GM12878 (cell line): ENCODE results near the gene TSSK2. TPM values are rescaled to one million over a fixed set of nuclear protein-coding genes. Genes with fewer than 3 reads are reported as not detected.
A peak's percentile ranks its signal among the peaks of the same experiment; 100 is the strongest.

Experiments
- ATAC-seq: fragments of 200-7000 bp; cut with Tn5 transposase; 3 replicates; pipeline ENCODE4 v1.9.1; 2020; ENCODE audit warnings: mild to moderate bottlenecking, moderate library complexity
- BruUV-seq: library from RNA; stranded (reverse); fragments of 400-500 nt; replicated peaks from 2 replicates; lab custom pipeline; 2021; lab: Mats Ljungman, UMichigan
- CTCF ChIA-PET: fragments of 300-600 bp; sonication (Branson Sonifier 250); formaldehyde crosslinking; extraction: SDS; loops from one replicate; lab custom pipeline; 2021; ENCODE audit warnings: inconsistent platforms; lab: Yijun Ruan, JAX
- POLR2A ChIA-PET: fragments of 350-600 bp; formaldehyde crosslinking; extraction: SDS; loops from one replicate; lab custom pipeline; 2021; ENCODE audit warnings: inconsistent platforms; lab: Charles Lee
- RAD21 ChIA-PET: fragments of 300-600 bp; sonication (Branson Sonifier 250); formaldehyde crosslinking; loops from one replicate; lab custom pipeline; 2023; ENCODE audit warnings: antibody characterized with exemption; ENCODE audit not compliant: unreplicated experiment; lab: Charles Lee
- SMC1A ChIA-PET: fragments of 300-600 bp; sonication (Branson Sonifier 250); formaldehyde crosslinking; loops from one replicate; lab custom pipeline; 2023; ENCODE audit not compliant: unreplicated experiment, uncharacterized antibody; lab: Charles Lee
- DNase-seq: peaks from one replicate; pipeline ENCODE4 v3.0.0-alpha.2; 2011; ENCODE audit warnings: low read depth, low spot score
- FAIRE-seq: peaks from 3 replicates; lab custom pipeline; 2011; peaks lifted over from hg19 to GRCh38; lab: Jason Lieb, UNC
- H2AFZ ChIP-seq: 2 replicates; pipeline ENCODE4 v1.6.0; 2011; ENCODE audit warnings: low read depth, low read length, control low read depth; ENCODE audit not compliant: control insufficient read depth
- H3K27ac ChIP-seq: 2 replicates; pipeline ENCODE4 v1.5.1; 2011; ENCODE audit warnings: control low read depth; ENCODE audit not compliant: control insufficient read depth, insufficient read depth
- H3K27me3 ChIP-seq, 2 experiments: replicated peaks in 1 of 2; 2 replicates each; pipeline versions ENCODE4 v1.6.0 to v1.6.1; 2011; ENCODE audit warnings: low read length in 1 of 2; ENCODE audit not compliant: control insufficient read depth in 2 of 2, insufficient read depth in 2 of 2
- H3K36me3 ChIP-seq, 2 experiments: 2 replicates each; pipeline ENCODE4 v1.5.1; 2011; ENCODE audit warnings: low read length in 1 of 2; ENCODE audit not compliant: control insufficient read depth in 2 of 2, insufficient read depth in 2 of 2
- H3K4me1 ChIP-seq: 2 replicates; pipeline ENCODE4 v1.6.1; 2011; ENCODE audit warnings: mild to moderate bottlenecking, low read length, moderate library complexity, mixed read lengths; ENCODE audit not compliant: control insufficient read depth, insufficient read depth
- H3K4me2 ChIP-seq: 2 replicates; pipeline ENCODE4 v1.6.0; 2011; ENCODE audit warnings: control low read depth; ENCODE audit not compliant: control insufficient read depth, insufficient read depth
- H3K4me3 ChIP-seq: fragments of 200-600 bp; sonication (generic); 2 replicates; pipeline ENCODE4 v1.5.1; 2016
- H3K79me2 ChIP-seq: 2 replicates; pipeline ENCODE4 v1.6.0; 2011; ENCODE audit warnings: low read length; ENCODE audit not compliant: control insufficient read depth, insufficient read depth
- H3K9ac ChIP-seq: 2 replicates; pipeline ENCODE4 v1.8.0; 2011; ENCODE audit warnings: low read length, control low read depth, mixed read lengths; ENCODE audit not compliant: control insufficient read depth, insufficient read depth
- H3K9me3 ChIP-seq: replicated peaks from 3 replicates; pipeline ENCODE4 v1.5.1; 2011; ENCODE audit warnings: mild to moderate bottlenecking, low read length; ENCODE audit not compliant: control insufficient read depth, insufficient read depth
- H4K20me1 ChIP-seq: 2 replicates; pipeline ENCODE4 v1.6.0; 2011; ENCODE audit not compliant: control insufficient read depth, insufficient read depth
- BACH1 ChIP-seq: fragments of 450-650 bp; IDR thresholded peaks from 2 replicates; pipeline ENCODE4 v1.6.1; 2017; ENCODE audit warnings: mild to moderate bottlenecking, borderline replicate concordance
- CREM ChIP-seq: IDR thresholded peaks from 2 replicates; pipeline ENCODE4 v1.6.1; 2014; ENCODE audit warnings: antibody characterized with exemption, low read depth
- RAD21 ChIP-seq: IDR thresholded peaks from 2 replicates; pipeline ENCODE4 v1.6.1; 2011; ENCODE audit warnings: mild to moderate bottlenecking, low read depth, low read length, moderate library complexity; ENCODE audit not compliant: insufficient read depth
- STAT3 ChIP-seq: IDR thresholded peaks from 2 replicates; pipeline ENCODE4 v1.6.1; 2011; ENCODE audit warnings: low read depth, low read length, improper control_type of control experiment
- WGBS: methylation state at CpG from one replicate; pipeline ENCODE4 v1.1.6; 2016; ENCODE audit warnings: low lambda C conversion rate; ENCODE audit not compliant: insufficient replicate concordance, insufficient coverage; ENCODE audit errors: missing lambda C conversion rate; 5-methylcytosine and 5-hydroxymethylcytosine counted together
- in situ Hi-C: fragments of 300-500 bp; cut with MboI; formaldehyde crosslinking; loops from 9 replicates; pipeline ENCODE4 v1.14.3; 2018; ENCODE audit warnings: mixed read lengths
- intact Hi-C: fragments of 100-400 bp; cut with micrococcal nuclease; formaldehyde crosslinking; loops from one replicate; pipeline ENCODE4 v1.14.2; 2022; ENCODE audit not compliant: unreplicated experiment
- polyA plus RNA-seq, 11 experiments: library from polyadenylated mRNA; depleted of rRNA in 4 of 11; unstranded in 6 of 11; stranded (reverse) in 5 of 11; fragments of >200 nt; fragmentation: Nextera tagmentation in 4 of 11; fragmentation: Illumina TruSeq in 1 of 11; extraction: Ambion mirVana in 4 of 11; extraction: Trizol in 1 of 11; gene quantifications; 1 replicate in 1 of 11; 2 replicates in 10 of 11; pipeline versions ENCODE4 v1.2.1 to v1.2.3, GENCODE V29; 2011 to 2016; ENCODE audit warnings: inconsistent platforms in 2 of 11, missing spikeins in 2 of 11, low read depth in 1 of 11
- total RNA-seq, 4 experiments: library from RNA; depleted of rRNA in 3 of 4; stranded (reverse); fragments of >200 nt in 3 of 4; fragmentation: Illumina TruSeq in 1 of 4; extraction: Trizol in 1 of 4; gene quantifications; 2 replicates each; pipeline versions ENCODE4 v1.2.1 to v1.2.3, GENCODE V29; 2013 to 2021
- TF ChIP-seq, protein P1 (sequence below): fragments of 450-650 bp; IDR thresholded peaks from 2 replicates; pipeline ENCODE4 v1.6.1; 2016; ENCODE audit warnings: mild to moderate bottlenecking, moderate library complexity, borderline replicate concordance
- TF ChIP-seq, protein P2 (sequence below), 3 experiments: IDR thresholded peaks in 2 of 3; conservative IDR thresholded peaks in 1 of 3; 2 replicates each; pipeline ENCODE4 v1.5.1; 2011; ENCODE audit warnings: low read depth in 3 of 3, low read length in 3 of 3, mild to moderate bottlenecking in 3 of 3, control low read depth in 2 of 3, moderate library complexity in 2 of 3, inconsistent platforms in 1 of 3, mixed read lengths in 1 of 3; ENCODE audit not compliant: control insufficient read depth in 2 of 3, insufficient read depth in 1 of 3; ENCODE audit errors: extremely low read depth in 1 of 3
- TF ChIP-seq, protein P3 (sequence below): IDR thresholded peaks from 2 replicates; pipeline ENCODE4 v1.6.1; 2012; ENCODE audit warnings: improper control_type of control experiment, low read depth, low read length; ENCODE audit not compliant: insufficient replicate concordance
- TF ChIP-seq, protein P4 (sequence below): fragments of 450-650 bp; IDR thresholded peaks from 2 replicates; pipeline ENCODE4 v1.6.1; 2017; ENCODE audit warnings: mild to moderate bottlenecking, low read depth, inconsistent platforms; ENCODE audit not compliant: poor library complexity, severe bottlenecking

The TSSK2 gene
- total and polyA plus RNA-seq, 10 of the 15 experiments (the other 5 are each of a cell fraction or from before 2014, with no cell fraction given), result 0.03 to 0.17 TPM; not detected in 8

DNA sequence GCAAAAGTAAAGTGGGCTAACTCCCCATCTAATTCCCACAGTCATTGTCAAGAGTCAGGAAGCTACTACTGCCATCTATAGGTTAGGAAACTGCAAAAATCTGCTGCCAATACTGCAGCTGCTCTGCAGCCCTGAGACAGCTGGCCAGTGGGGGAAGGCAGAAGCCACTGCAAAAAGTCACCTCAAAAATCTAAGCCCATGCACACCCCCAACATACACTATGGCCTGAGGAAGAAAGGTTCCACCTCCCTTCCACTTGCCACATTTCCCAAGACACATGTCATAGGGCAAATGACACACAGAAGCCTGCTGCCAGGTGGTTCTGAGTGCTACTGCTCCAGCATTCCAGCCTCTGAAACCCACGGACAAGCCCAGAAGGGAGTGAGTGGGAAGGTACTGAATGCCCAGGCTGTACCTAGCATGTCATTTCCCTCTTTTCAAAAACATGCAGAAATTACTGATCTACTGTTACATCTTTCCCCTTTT is 45.8 kb upstream of the TSSK2 start:
- H3K9ac ChIP-seq, result peak overlapping the region; percentile 4; the same call in 1 of the 2 replicates
- intact Hi-C loops, result no loop called here
- TF ChIP-seq, protein P1, sequence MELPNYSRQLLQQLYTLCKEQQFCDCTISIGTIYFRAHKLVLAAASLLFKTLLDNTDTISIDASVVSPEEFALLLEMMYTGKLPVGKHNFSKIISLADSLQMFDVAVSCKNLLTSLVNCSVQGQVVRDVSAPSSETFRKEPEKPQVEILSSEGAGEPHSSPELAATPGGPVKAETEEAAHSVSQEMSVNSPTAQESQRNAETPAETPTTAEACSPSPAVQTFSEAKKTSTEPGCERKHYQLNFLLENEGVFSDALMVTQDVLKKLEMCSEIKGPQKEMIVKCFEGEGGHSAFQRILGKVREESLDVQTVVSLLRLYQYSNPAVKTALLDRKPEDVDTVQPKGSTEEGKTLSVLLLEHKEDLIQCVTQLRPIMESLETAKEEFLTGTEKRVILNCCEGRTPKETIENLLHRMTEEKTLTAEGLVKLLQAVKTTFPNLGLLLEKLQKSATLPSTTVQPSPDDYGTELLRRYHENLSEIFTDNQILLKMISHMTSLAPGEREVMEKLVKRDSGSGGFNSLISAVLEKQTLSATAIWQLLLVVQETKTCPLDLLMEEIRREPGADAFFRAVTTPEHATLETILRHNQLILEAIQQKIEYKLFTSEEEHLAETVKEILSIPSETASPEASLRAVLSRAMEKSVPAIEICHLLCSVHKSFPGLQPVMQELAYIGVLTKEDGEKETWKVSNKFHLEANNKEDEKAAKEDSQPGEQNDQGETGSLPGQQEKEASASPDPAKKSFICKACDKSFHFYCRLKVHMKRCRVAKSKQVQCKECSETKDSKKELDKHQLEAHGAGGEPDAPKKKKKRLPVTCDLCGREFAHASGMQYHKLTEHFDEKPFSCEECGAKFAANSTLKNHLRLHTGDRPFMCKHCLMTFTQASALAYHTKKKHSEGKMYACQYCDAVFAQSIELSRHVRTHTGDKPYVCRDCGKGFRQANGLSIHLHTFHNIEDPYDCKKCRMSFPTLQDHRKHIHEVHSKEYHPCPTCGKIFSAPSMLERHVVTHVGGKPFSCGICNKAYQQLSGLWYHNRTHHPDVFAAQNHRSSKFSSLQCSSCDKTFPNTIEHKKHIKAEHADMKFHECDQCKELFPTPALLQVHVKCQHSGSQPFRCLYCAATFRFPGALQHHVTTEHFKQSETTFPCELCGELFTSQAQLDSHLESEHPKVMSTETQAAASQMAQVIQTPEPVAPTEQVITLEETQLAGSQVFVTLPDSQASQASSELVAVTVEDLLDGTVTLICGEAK, result no peak
- TF ChIP-seq, protein P2, sequence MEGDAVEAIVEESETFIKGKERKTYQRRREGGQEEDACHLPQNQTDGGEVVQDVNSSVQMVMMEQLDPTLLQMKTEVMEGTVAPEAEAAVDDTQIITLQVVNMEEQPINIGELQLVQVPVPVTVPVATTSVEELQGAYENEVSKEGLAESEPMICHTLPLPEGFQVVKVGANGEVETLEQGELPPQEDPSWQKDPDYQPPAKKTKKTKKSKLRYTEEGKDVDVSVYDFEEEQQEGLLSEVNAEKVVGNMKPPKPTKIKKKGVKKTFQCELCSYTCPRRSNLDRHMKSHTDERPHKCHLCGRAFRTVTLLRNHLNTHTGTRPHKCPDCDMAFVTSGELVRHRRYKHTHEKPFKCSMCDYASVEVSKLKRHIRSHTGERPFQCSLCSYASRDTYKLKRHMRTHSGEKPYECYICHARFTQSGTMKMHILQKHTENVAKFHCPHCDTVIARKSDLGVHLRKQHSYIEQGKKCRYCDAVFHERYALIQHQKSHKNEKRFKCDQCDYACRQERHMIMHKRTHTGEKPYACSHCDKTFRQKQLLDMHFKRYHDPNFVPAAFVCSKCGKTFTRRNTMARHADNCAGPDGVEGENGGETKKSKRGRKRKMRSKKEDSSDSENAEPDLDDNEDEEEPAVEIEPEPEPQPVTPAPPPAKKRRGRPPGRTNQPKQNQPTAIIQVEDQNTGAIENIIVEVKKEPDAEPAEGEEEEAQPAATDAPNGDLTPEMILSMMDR (IDR thresholded peaks at IDR 0.05 in 2 of 3, conservative IDR thresholded peaks at IDR 0.05 in 1 of 3; ENCODE audit: control insufficient read depth in 2 of 3, extremely low read depth in 1 of 3, insufficient read depth in 1 of 3, low read depth in 3 of 3, low read length in 3 of 3), result peak; percentile 27 to 52 (median 39); a peak in 4 of 6 replicates
- TF ChIP-seq STAT3 (no peak), RAD21 (peak; percentile 37; the same call in 1 of the 2 replicates), CREM (0 out of 2 replicates have a peak, but pooled peaks have one; percentile 2), BACH1 (no peak)
- TF ChIP-seq, protein P3, sequence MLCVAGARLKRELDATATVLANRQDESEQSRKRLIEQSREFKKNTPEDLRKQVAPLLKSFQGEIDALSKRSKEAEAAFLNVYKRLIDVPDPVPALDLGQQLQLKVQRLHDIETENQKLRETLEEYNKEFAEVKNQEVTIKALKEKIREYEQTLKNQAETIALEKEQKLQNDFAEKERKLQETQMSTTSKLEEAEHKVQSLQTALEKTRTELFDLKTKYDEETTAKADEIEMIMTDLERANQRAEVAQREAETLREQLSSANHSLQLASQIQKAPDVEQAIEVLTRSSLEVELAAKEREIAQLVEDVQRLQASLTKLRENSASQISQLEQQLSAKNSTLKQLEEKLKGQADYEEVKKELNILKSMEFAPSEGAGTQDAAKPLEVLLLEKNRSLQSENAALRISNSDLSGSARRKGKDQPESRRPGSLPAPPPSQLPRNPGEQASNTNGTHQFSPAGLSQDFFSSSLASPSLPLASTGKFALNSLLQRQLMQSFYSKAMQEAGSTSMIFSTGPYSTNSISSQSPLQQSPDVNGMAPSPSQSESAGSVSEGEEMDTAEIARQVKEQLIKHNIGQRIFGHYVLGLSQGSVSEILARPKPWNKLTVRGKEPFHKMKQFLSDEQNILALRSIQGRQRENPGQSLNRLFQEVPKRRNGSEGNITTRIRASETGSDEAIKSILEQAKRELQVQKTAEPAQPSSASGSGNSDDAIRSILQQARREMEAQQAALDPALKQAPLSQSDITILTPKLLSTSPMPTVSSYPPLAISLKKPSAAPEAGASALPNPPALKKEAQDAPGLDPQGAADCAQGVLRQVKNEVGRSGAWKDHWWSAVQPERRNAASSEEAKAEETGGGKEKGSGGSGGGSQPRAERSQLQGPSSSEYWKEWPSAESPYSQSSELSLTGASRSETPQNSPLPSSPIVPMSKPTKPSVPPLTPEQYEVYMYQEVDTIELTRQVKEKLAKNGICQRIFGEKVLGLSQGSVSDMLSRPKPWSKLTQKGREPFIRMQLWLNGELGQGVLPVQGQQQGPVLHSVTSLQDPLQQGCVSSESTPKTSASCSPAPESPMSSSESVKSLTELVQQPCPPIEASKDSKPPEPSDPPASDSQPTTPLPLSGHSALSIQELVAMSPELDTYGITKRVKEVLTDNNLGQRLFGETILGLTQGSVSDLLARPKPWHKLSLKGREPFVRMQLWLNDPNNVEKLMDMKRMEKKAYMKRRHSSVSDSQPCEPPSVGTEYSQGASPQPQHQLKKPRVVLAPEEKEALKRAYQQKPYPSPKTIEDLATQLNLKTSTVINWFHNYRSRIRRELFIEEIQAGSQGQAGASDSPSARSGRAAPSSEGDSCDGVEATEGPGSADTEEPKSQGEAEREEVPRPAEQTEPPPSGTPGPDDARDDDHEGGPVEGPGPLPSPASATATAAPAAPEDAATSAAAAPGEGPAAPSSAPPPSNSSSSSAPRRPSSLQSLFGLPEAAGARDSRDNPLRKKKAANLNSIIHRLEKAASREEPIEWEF, result no peak
- TF ChIP-seq, protein P4, sequence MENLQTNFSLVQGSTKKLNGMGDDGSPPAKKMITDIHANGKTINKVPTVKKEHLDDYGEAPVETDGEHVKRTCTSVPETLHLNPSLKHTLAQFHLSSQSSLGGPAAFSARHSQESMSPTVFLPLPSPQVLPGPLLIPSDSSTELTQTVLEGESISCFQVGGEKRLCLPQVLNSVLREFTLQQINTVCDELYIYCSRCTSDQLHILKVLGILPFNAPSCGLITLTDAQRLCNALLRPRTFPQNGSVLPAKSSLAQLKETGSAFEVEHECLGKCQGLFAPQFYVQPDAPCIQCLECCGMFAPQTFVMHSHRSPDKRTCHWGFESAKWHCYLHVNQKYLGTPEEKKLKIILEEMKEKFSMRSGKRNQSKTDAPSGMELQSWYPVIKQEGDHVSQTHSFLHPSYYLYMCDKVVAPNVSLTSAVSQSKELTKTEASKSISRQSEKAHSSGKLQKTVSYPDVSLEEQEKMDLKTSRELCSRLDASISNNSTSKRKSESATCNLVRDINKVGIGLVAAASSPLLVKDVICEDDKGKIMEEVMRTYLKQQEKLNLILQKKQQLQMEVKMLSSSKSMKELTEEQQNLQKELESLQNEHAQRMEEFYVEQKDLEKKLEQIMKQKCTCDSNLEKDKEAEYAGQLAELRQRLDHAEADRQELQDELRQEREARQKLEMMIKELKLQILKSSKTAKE, result no peak

More for the DNA sequence above, 45.8 kb upstream of the TSSK2 start:
- peak; percentile 78 for ATAC-seq
- Histone ChIP-seq H3K27ac (peak overlapping the region; percentile 75), H2AFZ (no peak overlapping the region), H3K27me3 (no peaks in the 10 kb centered on the region), H3K9me3 (no peaks in the 10 kb centered on the region), H3K4me2 (peak overlapping the region; percentile 75), H4K20me1 (peaks cover 2% of the 10 kb centered on the region; the same call in 1 of the 2 replicates), H3K4me1 (peaks cover 14% of the 10 kb centered on the region), H3K4me3 (no peak overlapping the region), H3K79me2 (no peaks in the 10 kb centered on the region), H3K36me3 (peaks cover 2% of the 10 kb centered on the region in 2 experiments; a peak in 3 of 4 replicates)
- 0% methylated on average over 1 of the region's 1 CpG for WGBS
- no TSS peak for BruUV-seq
- peak; percentile 70 for FAIRE-seq
- ChIA-PET POLR2A (no interaction called here), RAD21 (interaction anchor here (1.0 to 2.0 kb wide), 5 partner anchors 25 to 59 kb away, joined by 3 to 14 read pairs (median 4); partner anchors contain the start of gene ESS2), SMC1A (interaction anchor here (1.0 to 2.0 kb wide), 5 partner anchors 9 to 33 kb away, joined by 3 to 7 read pairs (median 5); no protein-coding TSS in a partner anchor), CTCF (interaction anchor here (0.8 to 2.1 kb wide), 12 partner anchors 9 to 94 kb away, joined by 3 to 12 read pairs (median 4); partner anchors contain the start of gene ESS2)
- DNase-seq, result no peak
- in situ Hi-C loops, result no loop called here
